Measurements from ENCODE around the gene BCL2L2. TPM values are rescaled to one million over a fixed set of nuclear protein-coding genes. Genes with fewer than 3 reads are reported as not detected.
"Not testable (repeated sequence)": the region's sequence is repeated elsewhere in the genome, so short reads cannot be mapped to it uniquely, and the experiment has no call there.

The BCL2L2 gene
- total and polyA plus RNA-seq, 10 of the 15 experiments (the other 5 are each of a cell fraction or from before 2014, with no cell fraction given), result 1.4 to 14.7 (median 7.1) TPM

DNA sequence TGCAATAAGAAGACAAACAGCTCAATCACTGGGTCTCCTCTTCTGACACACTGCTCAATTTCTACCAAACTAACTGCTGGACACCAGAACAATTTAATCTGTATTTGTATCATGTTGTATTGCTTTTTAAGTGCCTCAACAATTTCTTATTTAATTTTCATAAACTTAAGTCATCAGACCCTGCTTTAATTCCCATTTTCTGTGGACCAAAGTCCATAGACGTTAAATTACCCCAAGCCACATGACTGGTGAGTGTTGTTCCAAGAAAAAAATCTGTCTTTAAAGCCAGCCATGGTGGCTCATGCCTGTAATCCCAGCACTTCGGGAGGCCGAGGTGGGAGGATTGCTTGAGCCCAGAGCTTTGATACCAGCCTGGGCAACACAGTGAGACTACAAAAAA lies 29.4 kb upstream of the BCL2L2 start:
- 98% methylated on average over 3 of the region's 3 CpGs for WGBS (ENCODE audit: insufficient coverage, insufficient replicate concordance, low lambda C conversion rate, missing lambda C conversion rate)
- peaks cover 2% of the 10 kb centered on the region; the same call in 1 of the 2 replicates for H3K79me2 ChIP-seq (ENCODE audit: control insufficient read depth, insufficient read depth, low read length)
- H4K20me1 ChIP-seq (ENCODE audit: control insufficient read depth, insufficient read depth), result no peaks in the 10 kb centered on the region
- no peaks in the 10 kb centered on the region for H3K4me1 ChIP-seq (ENCODE audit: control insufficient read depth, insufficient read depth, low read length)
- H3K27ac ChIP-seq (ENCODE audit: control insufficient read depth, insufficient read depth), result no peak overlapping the region
- CTCF ChIA-PET, result interaction anchor here (0.9 to 1.6 kb wide), 4 partner anchors 12 to 157 kb away, joined by 3 to 11 read pairs (median 5); no protein-coding TSS in a partner anchor
- DNase-seq (ENCODE audit: low read depth, low spot score), result no peak
- no peak for FAIRE-seq
- SMC1A ChIA-PET (ENCODE audit: uncharacterized antibody, unreplicated experiment), result no interaction called here
- H3K36me3 ChIP-seq (ENCODE audit: control insufficient read depth in 2 of 2, insufficient read depth in 2 of 2, low read length in 1 of 2), result peaks cover 0 to 6% of the 10 kb centered on the region in 2 experiments; a peak in 1 of 4 replicates
- TF ChIP-seq CBFB (IDR thresholded peaks at IDR 0.05; ENCODE audit: low read depth), result no peak
- TF ChIP-seq NBN (IDR thresholded peaks at IDR 0.05), result no peak
- TF ChIP-seq MYB (IDR thresholded peaks at IDR 0.05; ENCODE audit: borderline replicate concordance, low read depth, low read length), result no peak
- H3K4me2 ChIP-seq (ENCODE audit: control insufficient read depth, insufficient read depth), result no peak overlapping the region
- ATAC-seq, result no peak
- no peak overlapping the region for H2AFZ ChIP-seq (ENCODE audit: control insufficient read depth, low read depth, low read length)
- H3K27me3 ChIP-seq (replicated peaks in 1 of 2; ENCODE audit: control insufficient read depth in 2 of 2, insufficient read depth in 2 of 2, low read length in 1 of 2), result no peaks in the 10 kb centered on the region; a peak in 1 of 4 replicates
- RAD21 ChIA-PET (ENCODE audit: unreplicated experiment), result interaction anchor here (1.2 kb wide), 1 partner anchor 41 kb away, joined by 3 read pairs; no protein-coding TSS in a partner anchor
- H3K9ac ChIP-seq (ENCODE audit: control insufficient read depth, insufficient read depth, low read length), result no peak overlapping the region
- H3K4me3 ChIP-seq, result no peak overlapping the region
- no TSS peak for BruUV-seq (replicated peaks)
- in situ Hi-C loops (cut with MboI), result no loop called here
- no peaks in the 10 kb centered on the region for H3K9me3 ChIP-seq (replicated peaks; ENCODE audit: control insufficient read depth, insufficient read depth, low read length)
- intact Hi-C loops (cut with micrococcal nuclease; ENCODE audit: unreplicated experiment), result no loop called here
- POLR2A ChIA-PET, result interaction anchor here (0.7 kb wide), 1 partner anchor 29 kb away, joined by 3 read pairs; no protein-coding TSS in a partner anchor

DNA sequence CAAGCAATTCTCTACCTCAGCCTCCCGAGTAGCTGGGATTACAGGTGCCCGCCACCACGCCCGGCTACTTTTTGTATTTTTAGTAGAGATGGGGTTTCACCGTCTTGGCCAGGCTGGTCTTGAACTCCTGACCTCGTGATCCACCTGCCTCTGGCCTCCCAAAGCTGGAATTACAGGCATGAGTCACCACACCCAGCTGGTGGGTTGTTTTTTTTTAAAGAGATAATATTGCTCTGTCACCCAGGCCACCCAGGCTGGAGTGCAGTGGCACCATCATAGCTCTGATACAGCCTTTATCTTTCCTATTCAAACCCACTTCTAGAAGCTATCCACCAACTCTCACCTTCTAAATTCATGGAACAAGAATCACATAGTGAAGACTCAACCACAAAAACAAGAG lies 28.7 kb upstream of the BCL2L2 start:
- H3K9ac ChIP-seq (ENCODE audit: control insufficient read depth, insufficient read depth, low read length); FAIRE-seq; H3K27me3 ChIP-seq (replicated peaks in 1 of 2; ENCODE audit: control insufficient read depth in 2 of 2, insufficient read depth in 2 of 2, low read length in 1 of 2); H2AFZ ChIP-seq (ENCODE audit: control insufficient read depth, low read depth, low read length); BruUV-seq (replicated peaks); POLR2A ChIA-PET; H3K27ac ChIP-seq (ENCODE audit: control insufficient read depth, insufficient read depth); intact Hi-C loops (cut with micrococcal nuclease; ENCODE audit: unreplicated experiment); H3K79me2 ChIP-seq (ENCODE audit: control insufficient read depth, insufficient read depth, low read length); RAD21 ChIA-PET (ENCODE audit: unreplicated experiment); in situ Hi-C loops (cut with MboI); H3K4me3 ChIP-seq; ATAC-seq; H3K4me1 ChIP-seq (ENCODE audit: control insufficient read depth, insufficient read depth, low read length); H3K36me3 ChIP-seq (ENCODE audit: control insufficient read depth in 2 of 2, insufficient read depth in 2 of 2, low read length in 1 of 2); H4K20me1 ChIP-seq (ENCODE audit: control insufficient read depth, insufficient read depth); DNase-seq (ENCODE audit: low read depth, low spot score); H3K9me3 ChIP-seq (replicated peaks; ENCODE audit: control insufficient read depth, insufficient read depth, low read length); H3K4me2 ChIP-seq (ENCODE audit: control insufficient read depth, insufficient read depth): not testable (repeated sequence)
- ChIA-PET CTCF (interaction anchor here (0.9 to 1.6 kb wide), 4 partner anchors 12 to 157 kb away, joined by 3 to 11 read pairs (median 5); no protein-coding TSS in a partner anchor), SMC1A (ENCODE audit: uncharacterized antibody, unreplicated experiment) (interaction anchor here (1.5 kb wide), 1 partner anchor 14 kb away, joined by 4 read pairs; no protein-coding TSS in a partner anchor)
- 99% methylated on average over 6 of the region's 6 CpGs for WGBS (ENCODE audit: insufficient coverage, insufficient replicate concordance, low lambda C conversion rate, missing lambda C conversion rate)

All from GM12878 (cell line).